ENCODE measurements around the gene CCR7. TPM values are rescaled to one million over a fixed set of nuclear protein-coding genes. Genes with fewer than 3 reads are reported as not detected.

Gene CCR7
- total and polyA plus RNA-seq, 2 of the 8 experiments (the other 6 are each of a cell fraction or from before 2014, with no cell fraction given), result 0.12 to 0.17 TPM

DNA sequence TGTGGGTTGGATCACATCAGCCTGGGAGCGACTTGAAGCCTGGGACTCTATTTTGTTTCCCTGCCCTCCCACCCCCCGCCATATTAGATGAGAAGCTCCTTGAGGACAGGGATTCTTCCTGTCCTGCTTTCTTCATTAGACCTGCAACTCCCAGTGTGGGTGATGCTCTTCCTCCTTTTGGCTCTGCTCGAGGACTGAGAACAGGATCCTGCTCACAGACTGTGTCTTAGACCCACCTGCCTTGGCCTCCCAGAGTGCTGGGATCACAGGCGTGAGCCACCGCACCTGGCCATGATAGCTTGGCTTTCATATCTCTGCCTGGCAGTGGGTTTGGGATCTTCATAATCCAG, 42.3 kb downstream of the CCR7 start (continued):
- TF ChIP-seq CTBP2 (IDR thresholded peaks at IDR 0.05; ENCODE audit: borderline replicate concordance, insufficient read depth, insufficient read length, low read length), result no peak
- no peak for TF ChIP-seq E2F6 (IDR thresholded peaks at IDR 0.05)
